ENCODE results near the gene BNIP3.

BNIP3 gene

DNA sequence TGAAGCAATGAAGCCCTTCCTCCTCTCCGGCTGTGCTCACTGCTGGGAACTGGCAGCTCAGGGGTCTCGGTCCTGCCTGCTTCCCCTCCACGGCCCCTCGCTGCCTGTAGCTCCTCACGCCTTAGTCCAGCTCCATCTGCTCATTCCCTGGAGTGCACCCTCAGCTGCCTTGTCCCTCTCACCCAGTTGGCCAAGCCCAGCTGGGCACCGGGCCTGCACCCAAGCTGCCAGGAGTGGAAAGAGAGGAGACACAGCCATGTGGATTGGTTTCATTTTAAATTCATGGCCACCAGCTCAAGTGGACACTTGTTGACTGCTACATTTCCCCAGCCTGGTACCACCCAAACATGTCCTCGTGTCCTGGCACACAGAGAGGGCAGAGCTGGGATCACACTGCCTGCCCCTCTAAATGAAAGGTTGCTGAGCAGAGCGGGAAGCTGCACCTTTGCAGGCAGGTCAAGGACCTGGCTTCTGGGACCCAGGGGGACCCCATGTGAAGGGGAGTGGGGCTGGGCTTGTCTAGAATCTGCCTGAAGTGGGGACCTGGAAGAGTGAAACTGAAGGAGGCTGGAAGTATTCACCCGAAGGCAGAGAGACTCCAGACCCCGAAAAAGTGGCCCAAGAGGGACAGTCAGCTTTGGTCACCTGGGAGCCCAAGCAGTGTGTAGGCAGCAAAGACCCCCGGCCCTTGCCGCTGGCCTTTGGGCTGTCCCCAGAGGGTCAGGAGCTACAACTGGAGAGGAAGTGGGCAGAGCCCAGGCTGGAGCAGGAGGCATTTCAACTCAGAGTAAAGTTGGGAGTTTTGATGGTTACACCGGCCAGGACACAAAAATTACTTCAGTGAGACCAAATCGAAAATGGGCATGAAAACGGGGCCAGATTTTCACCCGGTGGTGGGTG, 15.0 kb upstream of the BNIP3 start:
- TF ChIP-seq CTCF (IDR thresholded peaks at IDR 0.05; ENCODE audit: insufficient read depth, low read length) (no peak), GABPA (IDR thresholded peaks at IDR 0.05; ENCODE audit: low read depth) (no peak), POLR2AphosphoS5 (IDR thresholded peaks at IDR 0.05; ENCODE audit: low read depth) (no peak), SPI1 (IDR thresholded peaks at IDR 0.05; ENCODE audit: borderline replicate concordance, low read depth) (no peak)
- TF ChIP-seq, protein P1, sequence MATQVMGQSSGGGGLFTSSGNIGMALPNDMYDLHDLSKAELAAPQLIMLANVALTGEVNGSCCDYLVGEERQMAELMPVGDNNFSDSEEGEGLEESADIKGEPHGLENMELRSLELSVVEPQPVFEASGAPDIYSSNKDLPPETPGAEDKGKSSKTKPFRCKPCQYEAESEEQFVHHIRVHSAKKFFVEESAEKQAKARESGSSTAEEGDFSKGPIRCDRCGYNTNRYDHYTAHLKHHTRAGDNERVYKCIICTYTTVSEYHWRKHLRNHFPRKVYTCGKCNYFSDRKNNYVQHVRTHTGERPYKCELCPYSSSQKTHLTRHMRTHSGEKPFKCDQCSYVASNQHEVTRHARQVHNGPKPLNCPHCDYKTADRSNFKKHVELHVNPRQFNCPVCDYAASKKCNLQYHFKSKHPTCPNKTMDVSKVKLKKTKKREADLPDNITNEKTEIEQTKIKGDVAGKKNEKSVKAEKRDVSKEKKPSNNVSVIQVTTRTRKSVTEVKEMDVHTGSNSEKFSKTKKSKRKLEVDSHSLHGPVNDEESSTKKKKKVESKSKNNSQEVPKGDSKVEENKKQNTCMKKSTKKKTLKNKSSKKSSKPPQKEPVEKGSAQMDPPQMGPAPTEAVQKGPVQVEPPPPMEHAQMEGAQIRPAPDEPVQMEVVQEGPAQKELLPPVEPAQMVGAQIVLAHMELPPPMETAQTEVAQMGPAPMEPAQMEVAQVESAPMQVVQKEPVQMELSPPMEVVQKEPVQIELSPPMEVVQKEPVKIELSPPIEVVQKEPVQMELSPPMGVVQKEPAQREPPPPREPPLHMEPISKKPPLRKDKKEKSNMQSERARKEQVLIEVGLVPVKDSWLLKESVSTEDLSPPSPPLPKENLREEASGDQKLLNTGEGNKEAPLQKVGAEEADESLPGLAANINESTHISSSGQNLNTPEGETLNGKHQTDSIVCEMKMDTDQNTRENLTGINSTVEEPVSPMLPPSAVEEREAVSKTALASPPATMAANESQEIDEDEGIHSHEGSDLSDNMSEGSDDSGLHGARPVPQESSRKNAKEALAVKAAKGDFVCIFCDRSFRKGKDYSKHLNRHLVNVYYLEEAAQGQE (IDR thresholded peaks at IDR 0.05; ENCODE audit: insufficient replicate concordance, low read depth): no peak
- Histone ChIP-seq H3K4me3 (replicated peaks; ENCODE audit: insufficient read depth, low read length) (no peak overlapping the region), H3K27ac (replicated peaks) (no peak overlapping the region), H3K27me3 (ENCODE audit: insufficient read depth, poor library complexity, severe bottlenecking) (no peaks in the 10 kb centered on the region)
- no peak for DNase-seq (ENCODE audit: low read depth in 1 of 2, low spot score in 1 of 2)

- H3K27me3 ChIP-seq (ENCODE audit: insufficient read depth, poor library complexity, severe bottlenecking): no peaks in the 10 kb centered on the region
- TF ChIP-seq GABPA (IDR thresholded peaks at IDR 0.05; ENCODE audit: low read depth): no peak
- TF ChIP-seq CTCF (IDR thresholded peaks at IDR 0.05; ENCODE audit: insufficient read depth, low read length): no peak
- TF ChIP-seq POLR2AphosphoS5 (IDR thresholded peaks at IDR 0.05; ENCODE audit: low read depth): no peak
- TF ChIP-seq SPI1 (IDR thresholded peaks at IDR 0.05; ENCODE audit: borderline replicate concordance, low read depth): no peak
- TF ChIP-seq, protein P1 (IDR thresholded peaks at IDR 0.05; ENCODE audit: insufficient replicate concordance, low read depth): no peak
- H3K4me3 ChIP-seq (replicated peaks; ENCODE audit: insufficient read depth, low read length): no peak overlapping the region
- no peak for DNase-seq (ENCODE audit: low read depth in 1 of 2, low spot score in 1 of 2)
- no peak overlapping the region for H3K27ac ChIP-seq (replicated peaks)
Measured at GRCh38 chr10:131994435-131994834, 12.7 kb upstream of the BNIP3 start.

GRCh38 chr10:131993275-131993674, 11.6 kb upstream of the BNIP3 start:
- no peaks in the 10 kb centered on the region for H3K27me3 ChIP-seq (ENCODE audit: insufficient read depth, poor library complexity, severe bottlenecking)
- DNase-seq (ENCODE audit: low read depth in 1 of 2, low spot score in 1 of 2): no peak
- TF ChIP-seq CTCF (IDR thresholded peaks at IDR 0.05; ENCODE audit: insufficient read depth, low read length) (no peak), GABPA (IDR thresholded peaks at IDR 0.05; ENCODE audit: low read depth) (no peak), SPI1 (IDR thresholded peaks at IDR 0.05; ENCODE audit: borderline replicate concordance, low read depth) (no peak), POLR2AphosphoS5 (IDR thresholded peaks at IDR 0.05; ENCODE audit: low read depth) (no peak)
- TF ChIP-seq, protein P1 (IDR thresholded peaks at IDR 0.05; ENCODE audit: insufficient replicate concordance, low read depth): no peak
- H3K27ac ChIP-seq (replicated peaks): no peak overlapping the region
- H3K4me3 ChIP-seq (replicated peaks; ENCODE audit: insufficient read depth, low read length): no peak overlapping the region
